Measurements from ENCODE around the gene ANKRD28.
"Not testable (repeated sequence)": the region's sequence is repeated elsewhere in the genome, so short reads cannot be mapped to it uniquely, and the experiment has no call there.

The ANKRD28 gene

GRCh38 chr3:15753056-15753710 is 44.6 kb downstream of the ANKRD28 start:
- Mint-ChIP-seq H3K4me1 (no peaks in the 10 kb centered on the region), H3K36me3 (ENCODE audit: low read depth) (peaks cover 36% of the 10 kb centered on the region), H3K27me3 (ENCODE audit: low read depth) (no peaks in the 10 kb centered on the region), H3K4me3 (no peak overlapping the region), H3K27ac (no peak overlapping the region), H3K9me3 (peaks cover 9% of the 10 kb centered on the region)
- no peak for TF ChIP-seq CTCF (IDR thresholded peaks at IDR 0.05; ENCODE audit: unreplicated experiment in 3 of 3)

- Mint-ChIP-seq H3K4me1 (no peaks in the 10 kb centered on the region), H3K27me3 (ENCODE audit: low read depth) (no peaks in the 10 kb centered on the region), H3K4me3 (no peak overlapping the region), H3K27ac (no peak overlapping the region), H3K36me3 (ENCODE audit: low read depth) (peaks cover 49% of the 10 kb centered on the region), H3K9me3 (peaks cover 27% of the 10 kb centered on the region)
- no peak for TF ChIP-seq CTCF (IDR thresholded peaks at IDR 0.05; ENCODE audit: unreplicated experiment in 3 of 3)
Observed at GRCh38 chr3:15750879-15751278, 46.9 kb downstream of the ANKRD28 start.

GRCh38 chr3:15750143-15750542 is 47.6 kb downstream of the ANKRD28 start:
- no peak for TF ChIP-seq CTCF (IDR thresholded peaks at IDR 0.05; ENCODE audit: unreplicated experiment in 3 of 3)
- H3K36me3 Mint-ChIP-seq (ENCODE audit: low read depth): peaks cover 57% of the 10 kb centered on the region
- H3K27me3 Mint-ChIP-seq (ENCODE audit: low read depth): no peaks in the 10 kb centered on the region
- H3K9me3 Mint-ChIP-seq: peaks cover 33% of the 10 kb centered on the region
- no peak overlapping the region for H3K27ac Mint-ChIP-seq
- H3K4me1 Mint-ChIP-seq: no peaks in the 10 kb centered on the region
- no peak overlapping the region for H3K4me3 Mint-ChIP-seq

GRCh38 chr3:15745896-15746295 is 51.9 kb downstream of the ANKRD28 start:
- H3K27me3 Mint-ChIP-seq (ENCODE audit: low read depth); H3K27ac Mint-ChIP-seq; H3K4me3 Mint-ChIP-seq; H3K4me1 Mint-ChIP-seq: not testable (repeated sequence)
- H3K9me3 Mint-ChIP-seq: peaks cover 55% of the 10 kb centered on the region
- peaks cover 82% of the 10 kb centered on the region for H3K36me3 Mint-ChIP-seq (ENCODE audit: low read depth)

GRCh38 chr3:15744176-15744575 is 53.6 kb downstream of the ANKRD28 start:
- H3K4me1 Mint-ChIP-seq: no peaks in the 10 kb centered on the region
- no peak overlapping the region for H3K27ac Mint-ChIP-seq
- peaks cover 84% of the 10 kb centered on the region for H3K36me3 Mint-ChIP-seq (ENCODE audit: low read depth)
- peaks cover 64% of the 10 kb centered on the region for H3K9me3 Mint-ChIP-seq
- no peak overlapping the region for H3K4me3 Mint-ChIP-seq
- H3K27me3 Mint-ChIP-seq (ENCODE audit: low read depth): no peaks in the 10 kb centered on the region
- no peak for TF ChIP-seq CTCF (IDR thresholded peaks at IDR 0.05; ENCODE audit: unreplicated experiment in 3 of 3)

GRCh38 chr3:15743587-15744009 is 54.2 kb downstream of the ANKRD28 start:
- peaks cover 85% of the 10 kb centered on the region for H3K36me3 Mint-ChIP-seq (ENCODE audit: low read depth)
- TF ChIP-seq CTCF (IDR thresholded peaks at IDR 0.05; ENCODE audit: unreplicated experiment in 3 of 3): no peak
- H3K9me3 Mint-ChIP-seq: peaks cover 69% of the 10 kb centered on the region
- no peak overlapping the region for H3K27ac Mint-ChIP-seq
- H3K27me3 Mint-ChIP-seq (ENCODE audit: low read depth): no peaks in the 10 kb centered on the region
- H3K4me3 Mint-ChIP-seq: no peak overlapping the region
- no peaks in the 10 kb centered on the region for H3K4me1 Mint-ChIP-seq

- peaks cover 85% of the 10 kb centered on the region for H3K36me3 Mint-ChIP-seq (ENCODE audit: low read depth)
- H3K27ac Mint-ChIP-seq; H3K4me3 Mint-ChIP-seq; H3K27me3 Mint-ChIP-seq (ENCODE audit: low read depth); H3K4me1 Mint-ChIP-seq: not testable (repeated sequence)
- peaks cover 69% of the 10 kb centered on the region for H3K9me3 Mint-ChIP-seq
Observed at GRCh38 chr3:15742236-15742635, 55.5 kb downstream of the ANKRD28 start.

GRCh38 chr3:15738616-15739005 is 59.2 kb downstream of the ANKRD28 start:
- H3K4me3 Mint-ChIP-seq; H3K27me3 Mint-ChIP-seq (ENCODE audit: low read depth); H3K27ac Mint-ChIP-seq; H3K4me1 Mint-ChIP-seq: not testable (repeated sequence)
- peaks cover 41% of the 10 kb centered on the region for H3K9me3 Mint-ChIP-seq
- peaks cover 72% of the 10 kb centered on the region for H3K36me3 Mint-ChIP-seq (ENCODE audit: low read depth)
